NT2/D1 (cell line): Measurements from ENCODE around the gene OXLD1.

Experiments used
- SUZ12 ChIP-seq: IDR thresholded peaks from 2 replicates; pipeline ENCODE4 v1.6.1; 2011; ENCODE audit not compliant: insufficient read length, insufficient read depth; ENCODE audit errors: extremely low read depth
- YY1 ChIP-seq: IDR thresholded peaks from 2 replicates; pipeline ENCODE4 v1.6.1; 2011; ENCODE audit not compliant: insufficient read length, insufficient read depth
- ZNF274 ChIP-seq: IDR thresholded peaks from 2 replicates; pipeline ENCODE4 v1.6.1; 2011; ENCODE audit warnings: mild to moderate bottlenecking, low read depth, low read length

DNA sequence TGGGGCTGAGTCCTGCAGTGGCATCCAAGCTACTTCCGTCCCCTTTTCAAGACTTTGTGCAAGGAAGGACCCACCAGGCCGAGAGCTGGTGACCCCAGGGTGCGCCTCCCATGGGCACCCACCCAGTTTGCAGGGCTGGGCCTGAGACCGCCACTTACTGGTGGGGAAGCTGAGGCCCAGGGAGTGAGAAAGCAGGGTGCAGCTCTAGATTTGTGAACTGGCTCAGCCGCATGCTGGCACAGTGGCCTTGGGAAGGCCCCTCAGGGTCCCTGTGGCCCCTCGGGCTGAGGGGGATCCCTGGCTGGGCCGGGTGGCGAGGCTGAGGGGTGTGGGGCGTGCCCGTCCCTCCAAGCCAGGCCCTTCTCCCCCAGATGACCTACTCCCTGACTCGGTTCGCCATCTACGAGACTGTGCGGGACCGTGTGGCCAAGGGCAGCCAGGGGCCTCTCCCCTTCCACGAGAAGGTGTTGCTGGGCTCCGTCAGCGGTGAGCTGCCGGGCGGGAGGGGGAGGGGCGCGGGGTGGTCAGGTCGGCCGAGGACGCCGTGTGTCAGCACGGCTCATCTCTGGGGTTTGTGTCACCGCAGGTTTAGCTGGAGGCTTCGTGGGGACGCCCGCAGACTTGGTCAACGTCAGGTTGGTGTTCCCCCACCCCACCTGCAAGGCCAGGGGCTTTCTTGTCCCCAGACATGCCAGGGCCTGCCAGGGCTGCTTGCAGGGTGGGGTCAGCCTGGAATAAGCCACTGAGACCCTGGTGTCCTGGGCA, 48.9 kb upstream of the OXLD1 start:
- no peak for TF ChIP-seq YY1
- no peak for TF ChIP-seq ZNF274
- TF ChIP-seq SUZ12, result no peak
